NCI-H2107 (cell line): Measurements from ENCODE around the gene CKS2.
"Not testable (repeated sequence)": the region's sequence is repeated elsewhere in the genome, so short reads cannot be mapped to it uniquely, and the experiment has no call there.

Experiments used
- DNase-seq: peaks from one replicate; lab custom pipeline; 2025; lab: John Stamatoyannopoulos, UW

The CKS2 gene

DNA sequence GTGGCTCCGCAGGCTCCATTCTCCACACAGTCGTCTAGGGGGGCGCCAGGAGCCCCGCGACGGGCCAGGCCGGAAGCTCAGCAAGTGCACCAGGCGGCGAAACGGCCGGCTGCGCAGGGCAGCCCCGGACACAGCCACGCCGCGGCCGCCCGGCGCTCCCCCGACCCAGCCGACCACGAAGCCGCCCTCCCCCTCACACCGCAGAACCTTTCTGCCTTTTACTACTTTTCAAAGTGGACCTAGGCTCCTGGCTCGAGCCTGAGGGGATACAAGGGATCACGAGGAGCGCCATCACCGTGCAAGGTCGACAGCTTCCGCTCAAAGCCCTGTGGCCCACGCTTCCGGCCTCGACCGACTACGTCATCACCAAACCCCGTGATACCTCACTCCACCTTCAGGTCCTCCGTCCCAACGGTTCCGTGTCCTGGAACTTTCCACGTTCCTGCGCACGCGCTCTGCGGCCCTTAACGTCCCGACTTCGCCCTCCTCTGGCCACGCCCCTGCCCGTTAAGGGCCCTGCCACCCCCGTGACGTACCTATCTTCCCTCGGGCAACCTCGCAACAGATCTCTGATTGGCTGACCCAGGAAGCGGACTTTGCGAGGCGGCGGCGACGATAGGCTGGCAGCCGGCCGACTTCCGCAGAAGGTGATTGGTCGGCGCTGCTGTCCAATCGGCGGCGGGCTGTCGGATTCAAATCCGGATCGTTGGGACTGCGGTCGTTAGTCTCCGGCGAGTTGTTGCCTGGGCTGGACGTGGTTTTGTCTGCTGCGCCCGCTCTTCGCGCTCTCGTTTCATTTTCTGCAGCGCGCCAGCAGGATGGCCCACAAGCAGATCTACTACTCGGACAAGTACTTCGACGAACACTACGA is at the start of gene CKS2:
Gene CKS2, plus strand, starts transcription at position 721 of the 871 bp plus-strand sequence. Its CDS starts 98 bp downstream, at position 819.
- DNase-seq = peak; percentile 98

DNA sequence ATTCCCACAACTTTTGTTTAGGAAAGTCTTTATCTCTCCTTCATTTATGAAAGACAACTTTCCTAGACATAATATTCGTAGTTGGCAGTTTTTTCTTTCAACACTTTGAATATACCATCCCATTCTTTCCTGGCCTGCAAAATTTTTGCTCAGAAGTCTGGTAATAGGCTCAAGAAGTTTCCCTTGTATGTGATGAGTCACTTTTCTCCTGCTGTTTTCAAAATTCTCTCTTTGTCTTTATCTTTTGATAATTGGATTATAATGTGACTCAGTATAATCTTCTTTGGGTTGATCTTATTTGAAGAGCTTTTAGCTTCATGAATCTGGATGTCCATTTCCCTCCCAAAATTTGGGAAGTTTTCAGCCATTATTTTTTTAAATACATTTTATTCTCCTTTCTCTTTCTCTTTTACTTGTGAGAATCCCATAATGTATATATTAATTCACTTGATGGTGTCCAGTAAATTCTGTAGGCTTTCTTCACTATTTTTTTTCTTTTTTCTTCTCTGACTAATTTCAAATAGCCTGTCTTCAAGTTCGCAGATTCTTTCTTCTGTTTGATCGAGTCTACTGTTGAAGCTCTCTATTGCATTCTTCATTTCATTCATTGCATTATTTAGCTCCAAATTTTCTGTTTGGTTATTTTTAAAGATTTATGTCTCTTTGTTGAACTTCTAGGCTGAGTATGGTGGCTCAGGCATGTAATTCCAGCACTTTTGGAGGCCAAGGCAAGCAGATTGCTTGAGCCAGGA is 37.3 kb upstream of the CKS2 start:
- no peak for DNase-seq

DNA sequence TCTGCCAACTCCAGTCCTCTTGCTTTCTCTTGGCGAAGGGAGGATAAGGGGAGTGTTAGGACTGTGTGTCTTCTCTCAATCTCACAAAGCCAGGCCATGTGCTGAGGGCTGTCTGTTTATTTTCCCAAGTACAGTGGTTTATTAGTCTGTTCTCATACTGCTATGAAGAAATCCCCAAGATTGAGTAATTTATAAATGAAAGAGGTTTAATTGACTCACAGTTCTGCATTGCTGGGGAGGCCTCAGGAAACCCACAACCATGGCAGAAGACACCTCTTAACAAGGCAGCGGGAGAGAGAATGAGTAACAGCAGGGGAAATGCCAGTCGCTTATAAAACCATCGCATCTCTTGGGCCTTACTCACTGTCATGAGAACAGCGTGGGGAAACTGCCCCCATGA is 36.2 kb upstream of the CKS2 start:
- DNase-seq = no peak

DNA sequence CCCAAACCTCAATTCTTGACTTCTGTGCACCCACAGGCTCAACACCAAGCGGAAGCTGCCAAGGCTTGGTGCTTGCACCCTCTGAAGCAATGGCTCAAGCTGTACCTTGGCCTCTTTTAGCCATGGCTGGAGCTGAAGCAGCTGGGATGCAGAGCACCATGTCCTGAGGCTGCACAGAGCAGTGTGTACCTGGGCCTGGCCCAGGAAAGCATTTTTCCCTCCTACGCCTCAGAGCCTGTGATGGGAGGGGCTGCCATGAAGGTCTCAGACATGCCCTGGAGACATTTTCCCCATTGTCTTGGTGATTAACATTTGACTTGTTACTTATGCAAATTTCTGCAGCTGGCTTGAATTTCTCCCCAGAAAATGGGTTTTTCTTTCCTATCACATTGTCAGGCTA is 35.0 kb upstream of the CKS2 start:
- not testable (repeated sequence) for DNase-seq

DNA sequence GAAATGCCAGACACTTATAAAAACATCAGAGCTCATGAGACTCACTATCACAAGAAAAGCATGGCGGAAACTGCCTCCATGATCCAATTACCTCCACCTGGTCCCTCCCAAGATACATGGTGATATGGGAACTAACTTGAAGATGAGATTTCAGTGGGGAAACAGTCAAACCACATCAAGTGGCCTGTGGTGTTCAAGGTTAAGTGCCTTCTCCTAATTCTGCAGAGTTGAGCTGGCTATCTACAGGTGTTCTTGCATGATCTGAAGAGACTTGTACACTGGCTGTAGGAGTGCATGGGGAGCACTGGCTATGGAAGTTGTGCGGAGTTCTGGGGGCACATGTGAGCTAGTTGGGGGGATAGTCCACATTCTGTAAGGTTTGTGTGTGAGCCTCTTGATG is 34.0 kb upstream of the CKS2 start:
- DNase-seq = no peak

DNA sequence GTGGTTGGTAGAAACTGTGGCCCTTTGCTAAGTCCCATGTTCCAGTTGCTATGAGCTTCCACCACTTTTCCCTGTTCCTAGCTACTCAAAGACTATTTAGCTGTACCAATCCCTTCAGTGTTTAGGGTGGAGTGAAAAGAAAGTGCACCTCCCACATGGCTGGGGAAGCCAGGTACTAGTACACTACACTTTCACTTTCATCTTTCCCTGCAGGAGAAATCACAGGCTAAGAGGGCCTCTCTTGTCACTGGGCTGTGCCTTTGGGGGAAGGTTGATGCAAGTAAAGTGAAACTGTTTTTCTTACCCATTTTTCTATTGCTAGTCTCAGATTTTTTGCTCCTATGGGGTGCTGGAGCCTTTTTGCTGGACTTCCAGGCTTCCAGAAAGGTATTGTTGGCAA is 33.5 kb upstream of the CKS2 start:
- DNase-seq = no peak

GRCh38 chr9:89278551-89278950 is 32.4 kb upstream of the CKS2 start:
- no peak for DNase-seq

DNA sequence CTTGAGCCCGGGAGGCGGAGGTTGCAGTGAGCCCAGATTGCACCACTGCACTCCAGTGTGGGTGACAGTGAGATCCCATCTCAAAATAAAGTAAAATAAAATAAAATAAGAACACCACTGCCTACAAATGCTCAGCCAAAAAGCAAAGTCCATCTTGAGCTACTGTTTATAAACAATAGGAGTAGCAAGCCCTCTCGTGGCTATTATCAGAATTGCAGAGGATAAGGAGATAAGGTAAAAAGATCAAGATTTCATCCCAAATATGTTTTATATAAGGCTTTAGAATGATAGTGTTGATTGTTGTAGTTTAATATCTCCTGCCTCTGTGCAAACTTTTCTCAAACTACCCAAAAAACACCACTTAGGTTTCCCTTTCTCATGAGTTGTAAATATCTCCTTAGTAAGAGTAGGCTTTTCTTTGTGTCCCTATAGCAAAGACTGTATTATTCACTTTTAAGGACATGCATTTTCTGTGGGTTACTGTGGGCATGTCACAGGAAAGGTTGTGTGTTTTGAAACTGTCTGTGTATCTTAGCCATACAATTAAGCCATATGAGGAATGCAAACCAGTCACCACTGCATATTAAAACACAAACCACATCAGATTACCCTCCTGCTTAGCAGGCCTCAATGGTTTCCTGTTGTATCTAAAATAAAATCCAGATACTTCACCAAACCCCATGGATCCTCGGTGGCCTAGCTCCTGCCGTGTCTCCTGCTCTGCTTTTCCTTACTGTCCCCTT is 31.8 kb upstream of the CKS2 start:
- no peak for DNase-seq

DNA sequence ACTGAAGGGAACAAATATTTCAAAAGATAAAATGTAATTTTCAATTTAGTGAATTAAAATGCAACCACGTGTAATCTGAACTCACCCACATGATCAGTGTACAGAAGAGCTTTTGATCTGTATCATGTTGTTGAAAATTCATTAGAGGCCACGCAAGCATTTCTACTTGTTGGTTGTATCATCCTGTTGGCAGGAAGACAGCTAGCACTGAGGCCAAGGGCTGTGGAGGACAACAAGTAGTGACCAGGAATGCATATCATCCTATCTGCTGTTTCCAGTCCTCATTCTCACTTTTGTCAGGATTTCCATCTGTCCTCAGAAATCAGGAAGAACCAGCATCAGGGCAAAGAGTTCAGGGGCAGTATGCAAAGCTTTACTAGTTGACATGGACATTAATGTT is 29.9 kb upstream of the CKS2 start:
- DNase-seq = no peak

- not testable (repeated sequence) for DNase-seq
These were observed 28.6 kb upstream of the CKS2 start for GRCh38 chr9:89282248-89282968.

- DNase-seq = no peak
These were observed 26.9 kb upstream of the CKS2 start for GRCh38 chr9:89284076-89284475.

DNA sequence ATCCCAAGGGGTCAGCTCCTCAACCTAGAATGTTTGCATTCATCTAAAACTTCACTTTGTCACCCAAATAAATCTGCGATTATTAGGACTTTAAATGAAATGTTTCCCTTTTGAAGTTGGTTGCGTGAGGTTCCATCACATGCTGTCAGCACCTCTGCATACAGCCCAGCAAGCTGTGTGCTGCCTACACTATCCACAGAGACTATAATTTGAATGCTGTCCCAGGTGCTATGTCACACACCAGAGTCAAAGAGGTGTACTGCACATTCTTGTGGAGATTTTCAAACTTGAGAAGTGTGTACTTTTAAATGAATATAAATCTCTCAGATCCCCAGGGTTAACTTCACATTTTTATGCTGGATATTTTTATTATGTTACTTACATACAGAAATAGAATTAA is 19.3 kb upstream of the CKS2 start:
- DNase-seq = no peak

- DNase-seq = no peak
These were observed 18.0 kb upstream of the CKS2 start for GRCh38 chr9:89293014-89293413.

DNA sequence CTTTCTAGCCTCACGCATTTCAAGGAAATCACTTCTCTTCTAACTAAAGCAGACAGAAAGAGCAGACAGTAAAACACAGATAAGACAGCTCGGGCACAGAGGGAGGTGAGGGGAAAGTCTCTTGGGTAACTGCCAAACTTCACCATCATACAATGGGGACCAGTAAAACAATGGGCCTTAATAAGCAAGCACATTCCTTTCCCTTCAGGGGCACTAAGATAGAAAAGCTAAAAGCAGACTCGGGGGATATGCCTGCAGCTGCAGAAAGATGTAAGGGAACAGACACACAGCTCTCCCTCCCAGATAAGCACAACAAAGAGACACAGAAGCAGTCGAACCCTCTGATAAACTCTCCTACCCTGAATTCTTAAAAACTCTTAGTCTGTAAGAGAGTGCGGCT is 15.6 kb upstream of the CKS2 start:
- DNase-seq = no peak

- DNase-seq = not testable (repeated sequence)
These were observed 9.0 kb upstream of the CKS2 start for GRCh38 chr9:89301996-89302395.

- DNase-seq = no peak
These were observed 6.8 kb upstream of the CKS2 start for GRCh38 chr9:89304020-89304833.

DNA sequence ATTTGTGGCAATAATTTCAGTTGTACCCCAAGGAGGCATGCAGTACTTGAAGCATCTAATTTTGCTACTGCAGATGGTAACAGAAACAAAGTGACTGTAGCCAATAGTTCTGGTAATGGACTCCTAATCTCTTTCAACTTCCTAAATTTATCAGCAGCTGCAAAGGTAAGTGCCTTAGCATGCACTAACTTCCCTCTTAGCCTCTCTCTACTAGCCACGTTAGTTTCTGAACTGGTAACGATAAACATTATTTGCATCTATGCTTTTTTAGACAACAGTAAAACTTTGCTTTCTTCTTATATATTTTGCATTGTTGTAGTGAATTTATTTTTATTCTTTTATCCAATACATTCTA is 6.2 kb upstream of the CKS2 start:
- no peak for DNase-seq

- DNase-seq = no peak
These were observed 5.1 kb upstream of the CKS2 start for GRCh38 chr9:89305868-89306267.

DNA sequence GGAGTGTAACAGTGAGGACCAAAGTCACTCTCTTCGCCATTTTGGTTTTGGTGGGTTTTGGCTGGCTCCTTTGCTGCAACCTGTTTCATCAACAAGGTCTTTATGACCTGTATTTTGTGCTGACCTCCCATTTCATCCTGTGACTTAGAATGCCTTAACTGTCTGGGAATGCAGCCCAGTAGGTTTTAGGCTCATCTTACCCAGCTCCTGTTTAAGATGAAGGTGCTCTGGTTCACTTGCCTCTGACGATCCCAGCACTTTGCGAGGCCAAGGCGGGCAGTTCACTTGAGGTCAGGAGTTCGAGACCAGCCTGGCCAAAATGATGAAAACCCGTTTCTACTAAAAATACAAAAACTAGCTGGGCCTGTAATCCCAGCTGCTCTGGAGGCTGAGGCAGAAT is 1.8 kb upstream of the CKS2 start:
- no peak for DNase-seq

GRCh38 chr9:89309608-89310474 is 1.2 kb upstream of the CKS2 start:
- DNase-seq = no peak
